Stimulated activated CD4-positive, alpha-beta T cell treated with anti-CD3 and anti-CD28 coated beads, Interleukin-15, amount 100 ng/mL, for 48 hours (primary cell): ENCODE results near the gene TMTC2.

Source experiments
- DNase-seq, 2 donors: peaks; one replicate each; pipeline ENCODE4 v3.0.0-alpha.2; 2020; ENCODE audit warnings: low read depth in 2 of 2

Gene TMTC2

DNA sequence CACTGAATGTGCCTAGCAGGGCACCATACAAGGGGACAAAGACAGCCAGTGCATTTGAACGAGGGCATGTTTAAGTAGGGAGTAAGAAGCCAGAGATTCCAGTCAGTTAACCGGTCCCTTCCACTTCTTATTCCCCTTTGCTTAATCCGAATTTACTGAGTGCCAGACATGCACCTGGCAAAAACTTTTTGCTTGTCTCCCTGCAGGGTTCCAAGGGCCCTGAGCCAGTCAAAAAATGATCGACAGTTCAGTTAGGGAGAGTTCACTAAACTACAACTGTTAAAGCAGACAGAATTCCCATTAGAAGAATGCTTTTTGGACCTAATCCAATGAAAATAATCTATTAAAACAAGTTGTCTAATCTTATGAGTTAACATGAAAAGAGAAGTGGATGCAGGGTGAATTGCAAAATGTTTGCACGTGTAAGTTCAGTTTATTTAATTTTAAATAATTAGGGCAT, 193.8 kb downstream of the TMTC2 start:
- DNase-seq = no peak

DNA sequence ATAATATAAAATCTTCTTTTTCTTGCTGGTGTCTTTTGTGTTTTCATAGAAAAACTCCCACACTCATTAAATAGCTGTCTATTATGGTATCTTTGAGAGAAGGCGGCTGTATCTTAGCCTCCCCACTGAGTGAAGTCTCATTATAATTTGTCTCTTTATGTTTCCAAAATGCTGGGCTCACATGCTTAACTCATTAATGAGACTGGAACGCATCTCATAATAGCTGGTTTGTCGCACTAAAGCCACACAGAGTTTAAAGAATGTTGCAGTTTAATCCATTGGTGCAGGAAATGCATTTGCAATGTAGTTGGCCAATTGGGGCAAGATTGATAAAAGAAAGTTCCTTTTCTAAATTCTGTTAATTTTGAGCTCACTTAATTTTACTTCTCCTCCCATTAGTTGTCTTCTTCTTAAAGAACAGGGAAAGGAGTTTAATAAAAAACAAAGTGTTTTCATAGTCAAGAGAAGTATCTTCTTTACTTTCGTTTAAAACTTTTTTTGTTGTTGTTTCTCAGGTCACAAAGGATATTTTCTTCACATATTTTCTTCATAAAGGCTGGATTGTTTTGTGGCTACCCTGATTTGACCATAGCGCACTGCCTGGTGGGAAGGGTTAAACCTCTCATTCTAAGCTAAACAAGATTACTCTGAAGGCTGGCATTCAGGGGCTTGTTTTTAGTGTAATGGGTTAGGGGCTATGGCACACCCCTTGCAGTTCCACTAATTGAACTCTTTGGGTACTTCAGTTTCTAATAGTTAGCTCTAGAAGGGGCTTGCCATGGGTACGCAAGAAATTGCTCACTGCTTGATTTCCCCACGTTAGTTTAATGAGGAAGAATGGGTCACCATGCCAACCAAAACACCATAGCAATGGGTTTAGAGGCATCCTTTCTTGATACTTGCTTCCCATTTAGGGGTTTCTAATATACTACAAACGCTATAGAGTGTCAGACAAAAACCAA, 197.0 kb downstream of the TMTC2 start:
- DNase-seq = no peak

DNA sequence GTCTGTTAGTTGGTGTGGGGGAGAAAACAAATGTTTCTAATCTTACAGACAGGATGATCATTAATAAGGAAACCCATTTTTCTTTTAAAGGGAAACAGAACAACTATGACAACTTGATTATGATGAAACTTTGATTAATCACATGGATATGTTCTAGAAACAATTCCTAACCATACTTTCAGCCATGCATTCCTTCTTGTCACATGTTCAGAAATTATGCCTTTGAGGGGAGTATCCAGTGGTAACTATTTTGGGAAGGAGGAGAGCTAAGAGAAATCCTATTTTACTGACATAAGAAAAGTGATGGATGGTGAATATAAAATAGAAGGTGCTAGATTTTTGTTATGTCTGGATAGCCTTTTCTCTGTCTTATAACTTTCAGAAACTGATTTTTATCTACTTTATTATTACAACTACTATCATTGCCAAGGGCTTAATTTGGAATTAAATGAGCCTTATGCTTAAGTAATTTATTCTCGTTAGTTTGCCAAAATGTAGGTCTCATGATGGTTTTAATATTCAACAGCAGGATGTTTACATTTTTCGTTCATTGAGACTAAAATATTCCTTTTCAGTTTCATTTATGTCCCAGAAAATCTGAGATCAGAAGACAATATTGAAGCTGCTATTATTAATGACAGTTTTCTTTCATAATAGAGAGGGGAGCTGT, 200.1 kb downstream of the TMTC2 start:
- no peak for DNase-seq

DNA sequence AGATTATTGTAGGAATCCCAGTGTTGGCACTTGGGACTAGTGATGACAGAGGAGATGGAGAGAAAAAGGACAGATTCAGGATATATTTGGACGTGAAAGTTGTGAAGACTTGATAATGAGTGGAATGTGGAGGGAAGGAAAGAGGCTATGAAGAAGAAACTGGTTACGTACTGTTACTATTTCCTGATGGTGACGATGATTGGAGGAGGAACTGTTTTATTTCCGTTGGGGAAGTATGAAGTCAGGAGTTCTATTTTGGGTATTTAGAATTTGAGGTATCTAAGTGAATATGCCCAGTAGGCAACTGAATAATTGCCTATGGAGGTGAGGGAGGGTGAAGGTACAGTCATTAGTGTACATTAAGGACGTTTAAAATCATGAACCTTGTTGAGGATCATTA, 207.2 kb downstream of the TMTC2 start:
- no peak for DNase-seq

DNA sequence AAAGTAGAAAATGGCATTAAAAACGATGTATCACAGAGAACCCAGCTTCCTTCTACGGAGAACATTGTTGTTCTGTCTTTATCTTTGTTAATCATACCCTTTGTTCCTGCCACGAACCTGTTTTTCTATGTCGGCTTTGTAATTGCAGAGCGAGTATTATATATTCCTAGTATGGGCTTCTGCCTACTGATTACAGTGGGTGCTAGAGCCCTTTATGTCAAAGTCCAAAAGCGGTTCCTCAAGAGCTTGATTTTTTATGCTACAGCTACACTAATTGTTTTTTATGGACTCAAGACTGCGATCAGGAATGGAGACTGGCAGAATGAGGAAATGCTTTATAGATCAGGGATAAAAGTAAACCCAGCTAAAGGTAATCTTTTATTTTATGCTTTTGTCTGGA, 209.6 kb downstream of the TMTC2 start:
- DNase-seq = no peak

DNA sequence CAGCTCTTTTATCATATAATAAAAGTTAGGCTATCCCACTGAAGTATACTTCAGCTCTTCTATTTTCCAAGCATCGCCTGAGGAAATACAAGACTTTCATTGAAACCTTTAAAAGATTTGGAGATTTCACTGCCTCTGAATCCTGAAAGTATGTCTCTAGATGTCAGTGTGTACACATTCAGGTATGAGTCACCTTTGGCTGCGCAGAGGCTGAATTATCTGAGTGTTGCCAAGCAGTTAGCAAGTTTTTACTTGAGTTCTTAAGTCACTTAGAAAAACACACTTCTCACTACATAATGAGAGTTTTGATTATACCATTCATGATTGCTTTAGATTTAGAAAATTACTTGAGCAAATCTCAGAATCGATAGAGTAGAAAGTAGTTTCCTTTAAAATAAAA, 210.3 kb downstream of the TMTC2 start:
- DNase-seq = no peak

DNA sequence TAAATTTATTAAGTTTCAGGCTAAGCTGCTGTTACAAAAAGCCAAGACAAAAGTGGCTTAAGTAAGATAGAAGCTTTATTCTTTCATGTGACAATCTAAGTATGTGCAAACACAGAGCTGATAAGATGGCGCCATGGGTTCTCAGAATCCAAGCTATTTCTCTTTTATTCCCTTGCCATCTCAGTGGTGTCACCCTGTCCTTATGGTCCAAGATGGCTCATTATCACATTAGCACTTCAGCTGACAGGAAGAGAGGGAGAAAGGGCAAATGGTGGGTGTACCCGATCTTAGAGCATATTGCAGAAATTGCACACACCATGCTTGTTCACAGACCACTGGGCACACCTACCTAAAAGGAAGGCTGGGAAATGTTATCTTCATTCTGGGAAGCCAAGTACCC, 211.7 kb downstream of the TMTC2 start:
- no peak for DNase-seq

DNA sequence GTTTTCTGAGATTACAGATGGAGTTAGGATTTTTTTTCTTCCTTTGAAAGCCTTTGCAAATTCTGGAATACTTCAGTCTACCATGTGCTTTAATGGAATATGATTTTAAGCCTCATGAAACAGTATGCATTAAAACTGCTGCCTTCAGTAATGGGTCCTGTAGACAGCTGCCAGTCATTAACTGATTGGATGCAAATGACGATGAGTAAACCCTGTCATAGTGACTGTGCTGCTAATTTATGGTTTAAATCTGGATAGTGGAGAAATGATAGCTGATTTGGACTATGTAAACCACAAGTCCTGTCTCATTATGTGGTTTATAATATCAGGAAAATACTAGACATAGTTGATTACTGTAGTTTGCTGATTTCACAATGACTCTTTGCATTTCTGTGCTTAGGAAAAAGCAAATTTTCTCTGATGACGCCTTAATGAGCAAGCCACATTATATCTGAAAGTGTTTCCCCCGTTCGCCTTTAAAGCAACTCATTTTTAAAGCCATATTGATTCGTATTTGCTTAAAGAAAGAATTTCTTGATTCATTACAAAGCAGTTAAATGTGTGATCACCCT, 217.6 kb downstream of the TMTC2 start:
- no peak for DNase-seq

DNA sequence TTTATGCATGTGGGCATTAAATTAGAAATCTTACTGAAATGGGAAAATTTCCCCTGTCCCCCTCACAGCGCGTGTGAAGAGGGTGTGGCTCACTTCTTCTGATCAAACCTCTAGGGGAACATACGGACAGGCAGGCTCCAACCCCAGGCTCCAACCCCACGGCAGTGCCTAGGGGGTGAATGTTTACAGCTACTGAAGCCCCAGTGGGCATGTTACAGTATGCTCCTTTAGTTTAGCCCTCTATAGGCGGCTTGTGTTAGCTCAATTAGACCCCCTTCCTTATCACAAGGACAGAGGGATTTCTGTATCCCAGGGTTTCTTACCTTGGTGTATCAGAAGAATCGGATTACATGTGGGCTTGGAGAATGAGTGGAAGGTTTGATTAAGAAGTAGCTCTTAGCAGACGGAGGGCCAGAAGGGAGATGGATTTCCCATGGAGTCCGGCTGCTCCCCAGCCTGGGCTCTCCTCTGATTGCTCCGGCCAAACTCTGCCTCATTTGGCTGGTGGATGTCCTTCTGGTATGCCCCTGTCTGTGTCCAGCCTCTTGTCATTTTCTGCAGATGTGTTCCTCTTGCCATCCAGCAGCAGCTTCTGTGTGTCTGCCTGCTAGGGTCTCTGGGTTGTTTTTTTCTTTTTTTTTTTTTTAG, 223.7 kb downstream of the TMTC2 start:
- no peak for DNase-seq

DNA sequence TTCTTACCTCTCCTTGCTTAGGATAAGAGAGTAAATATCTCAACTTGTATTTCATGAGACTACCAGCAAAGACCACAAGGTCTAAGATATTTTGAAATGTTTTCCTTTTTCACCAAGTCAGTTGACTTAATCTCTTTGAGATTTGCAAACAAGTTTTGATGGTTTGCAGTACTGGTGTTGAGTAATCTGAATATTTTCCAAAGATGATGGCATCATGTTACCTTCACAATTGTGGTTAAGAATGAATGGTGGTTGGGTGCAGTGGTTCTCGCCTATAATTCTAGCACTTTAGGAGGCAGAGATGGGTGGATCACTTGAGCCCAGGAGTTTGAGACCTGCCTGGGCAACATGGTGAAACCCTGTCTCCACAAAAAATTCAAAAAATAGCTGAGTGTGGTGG, 225.7 kb downstream of the TMTC2 start:
- no peak for DNase-seq

DNA sequence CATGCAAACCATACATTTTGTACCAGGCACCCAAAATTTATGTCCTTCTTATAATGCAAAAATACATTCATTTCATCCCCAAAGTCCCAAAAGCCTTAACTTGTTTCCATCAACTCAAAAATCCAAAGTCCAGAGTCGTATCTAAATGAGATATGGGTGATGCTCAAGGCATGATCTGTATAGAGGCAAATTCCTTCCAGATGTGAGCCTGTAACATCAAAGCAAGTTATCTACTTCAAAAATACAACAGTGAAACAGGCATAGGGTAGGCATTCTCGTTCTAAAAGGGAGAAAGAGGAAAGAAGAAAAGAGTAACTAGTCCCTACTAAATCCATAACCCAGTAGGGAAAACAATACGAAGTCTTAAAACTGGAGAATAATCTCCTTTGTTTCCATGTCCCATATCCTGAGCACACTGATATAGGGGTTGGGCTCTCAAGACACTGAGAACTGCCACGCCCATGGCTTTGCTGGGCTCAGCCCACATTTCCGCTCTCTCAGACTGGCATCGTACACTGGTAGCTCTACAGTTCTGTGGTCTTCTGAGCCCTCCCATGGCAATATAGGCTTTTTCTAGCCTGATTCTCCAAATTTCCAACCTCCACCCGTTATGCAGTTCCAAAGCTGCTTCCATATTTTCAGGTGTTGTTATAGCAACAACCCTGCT, 232.8 kb downstream of the TMTC2 start:
- DNase-seq = no peak

DNA sequence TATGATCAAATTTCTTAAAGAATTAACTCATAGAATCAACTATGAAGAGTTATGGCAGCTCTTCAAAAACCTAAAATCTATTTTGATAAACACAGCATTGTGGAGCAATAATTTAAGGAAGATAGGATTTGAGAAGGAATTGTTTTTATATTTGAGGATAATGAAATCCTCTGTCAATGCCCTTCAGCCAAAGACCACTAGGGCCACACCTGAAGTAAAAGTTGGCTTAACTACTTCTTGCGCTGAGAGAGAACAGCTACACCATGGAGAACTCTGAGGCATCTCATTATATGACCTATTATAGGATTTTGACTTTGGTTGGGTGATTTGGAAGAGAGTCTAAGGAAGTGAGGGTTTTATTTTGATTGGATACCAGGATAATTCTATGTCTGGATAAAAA, 237.2 kb downstream of the TMTC2 start:
- no peak for DNase-seq

DNA sequence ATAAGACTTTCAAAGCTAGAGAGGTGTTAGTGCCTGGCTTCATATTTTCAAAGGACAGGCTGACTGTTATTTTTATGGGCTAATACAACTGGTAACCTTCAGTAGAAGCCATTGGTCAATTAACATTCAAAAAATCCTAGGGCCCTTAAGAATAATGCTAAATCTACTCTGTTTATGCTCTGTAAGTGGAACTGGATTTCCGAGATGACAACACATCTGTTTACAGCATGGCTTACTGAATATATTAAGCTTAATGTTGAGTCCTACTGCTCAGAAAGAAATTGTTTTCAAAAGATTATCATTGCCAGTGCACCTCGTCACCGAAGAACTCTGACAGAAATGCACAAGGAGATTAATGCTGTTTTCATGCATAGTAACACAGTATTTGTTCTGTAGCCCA, 239.9 kb downstream of the TMTC2 start:
- no peak for DNase-seq

DNA sequence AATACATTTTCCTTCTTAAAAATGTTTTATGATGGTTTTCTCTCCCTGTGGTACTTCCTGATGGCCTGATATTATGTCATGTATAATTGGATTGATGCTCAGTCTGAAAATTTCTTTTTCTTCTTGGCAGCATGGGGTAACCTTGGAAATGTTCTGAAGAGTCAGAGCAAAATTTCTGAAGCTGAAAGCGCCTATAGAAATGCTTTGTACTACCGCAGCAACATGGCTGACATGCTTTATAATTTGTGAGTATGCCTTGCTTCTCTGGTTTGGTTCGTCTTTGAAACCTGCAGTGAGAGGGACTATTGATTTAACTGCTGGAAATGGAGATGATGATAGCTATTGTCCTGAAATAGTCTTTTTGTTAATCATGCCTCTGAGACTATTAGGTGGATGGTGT, 243.6 kb downstream of the TMTC2 start:
- DNase-seq = no peak

DNA sequence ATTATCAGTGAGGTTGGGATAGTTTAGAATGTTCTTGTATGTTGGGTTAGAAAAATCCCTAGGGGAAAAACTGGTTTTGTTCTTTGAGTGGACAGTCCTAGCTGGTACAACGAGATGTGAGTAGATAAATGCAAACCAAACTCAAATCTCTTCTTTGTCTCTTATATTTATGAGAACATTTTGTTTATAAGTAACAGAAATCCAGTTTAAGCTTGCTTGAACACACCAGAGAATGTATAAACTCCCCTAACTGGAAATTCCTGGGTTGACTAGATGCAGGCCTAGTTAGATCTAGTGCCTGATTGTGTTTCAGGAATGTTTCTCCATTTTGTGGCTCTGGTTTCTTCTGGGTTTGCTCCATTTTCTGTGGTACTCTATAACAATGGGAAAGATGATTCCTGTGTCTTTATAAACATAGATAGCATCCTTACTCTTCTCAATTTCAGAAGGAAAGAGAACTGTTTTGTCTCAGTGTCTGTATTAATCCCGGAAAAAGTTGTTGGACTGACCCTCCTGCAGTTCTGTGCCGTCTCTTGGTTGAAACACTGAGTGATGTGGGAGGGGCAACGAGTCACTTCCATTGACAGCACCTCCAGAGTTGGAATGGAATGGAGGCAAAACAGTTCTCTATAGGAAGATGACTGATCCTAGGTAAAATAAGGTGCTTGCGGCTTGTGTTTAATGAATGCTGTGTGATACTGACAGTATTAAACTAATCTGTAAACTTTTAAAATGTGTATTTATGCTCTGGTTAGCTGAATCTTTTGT, 244.8 kb downstream of the TMTC2 start:
- no peak for DNase-seq

DNA sequence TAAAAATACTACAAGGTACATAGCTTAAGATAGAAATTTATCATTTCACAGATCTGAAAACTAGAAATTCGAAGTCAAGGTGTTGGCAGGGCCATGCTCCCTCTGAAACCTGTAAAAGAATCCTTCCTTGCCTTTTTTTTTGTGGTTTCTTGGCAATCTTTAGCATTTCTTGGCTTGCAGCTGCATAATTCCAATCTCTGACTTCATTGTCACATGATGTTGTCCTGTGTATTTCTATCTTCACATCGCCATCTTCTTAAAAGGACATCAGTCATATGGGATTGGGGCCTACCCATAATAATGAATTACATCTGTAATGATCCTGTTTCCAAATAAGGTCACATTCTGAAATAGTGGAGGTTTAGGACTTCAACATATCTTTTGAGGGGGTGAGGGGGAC, 250.4 kb downstream of the TMTC2 start:
- no peak for DNase-seq

DNA sequence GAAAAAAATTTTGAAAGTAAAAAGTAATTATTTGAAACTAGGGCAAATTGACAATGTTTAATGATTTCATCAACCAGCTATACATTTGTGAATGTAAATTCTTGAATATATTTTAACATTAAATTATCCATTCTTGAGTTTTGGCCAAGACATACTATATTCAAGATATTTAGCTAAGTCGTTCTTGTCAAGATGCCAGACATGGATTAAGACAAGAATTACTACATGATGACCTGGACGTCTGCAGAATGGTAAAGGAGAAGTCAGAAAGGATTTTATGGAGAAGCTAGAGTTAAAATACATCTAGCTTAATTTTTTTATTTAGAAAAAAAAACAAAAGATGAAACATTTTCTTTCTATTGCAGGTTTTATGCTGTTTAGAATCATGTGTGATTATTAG, 255.8 kb downstream of the TMTC2 start:
- no peak for DNase-seq

DNA sequence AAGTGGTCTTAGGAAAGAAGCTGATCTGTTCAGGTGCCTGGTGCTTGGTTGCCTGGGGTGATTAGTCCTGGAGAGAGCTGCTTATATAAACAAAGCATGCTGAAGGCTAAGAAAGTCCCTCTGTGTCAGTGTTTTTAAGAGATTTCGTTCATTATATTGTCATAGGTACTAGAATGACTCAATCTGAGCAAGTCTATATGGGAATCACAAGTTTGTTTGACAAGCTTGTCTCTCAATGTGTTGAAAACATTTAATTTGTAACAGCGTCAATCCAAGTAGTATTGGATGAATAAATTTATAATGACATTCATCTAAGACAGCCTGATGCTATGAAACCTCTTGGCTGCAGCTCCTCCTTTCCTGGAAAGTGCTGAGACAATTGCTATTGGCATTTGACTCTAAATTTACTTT, 256.3 kb downstream of the TMTC2 start:
- no peak for DNase-seq

DNA sequence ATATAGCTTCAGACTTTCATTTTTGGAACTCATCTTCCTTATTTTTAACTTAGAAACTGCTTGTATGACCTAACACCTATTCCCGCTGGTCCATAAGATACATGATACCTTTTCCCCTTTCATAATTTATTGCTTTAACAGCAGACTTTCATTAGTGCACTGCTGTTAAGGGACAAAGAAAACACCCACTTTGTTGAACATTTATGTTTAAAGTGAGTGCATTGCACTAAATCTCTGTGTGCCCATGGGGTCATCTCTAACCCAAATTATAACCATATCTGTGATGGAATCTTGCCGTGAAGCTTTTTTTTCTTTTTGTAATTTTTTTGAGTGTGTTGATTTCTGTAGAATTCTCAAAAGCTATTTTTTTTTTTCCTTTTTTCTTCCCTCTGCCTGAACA, 261.8 kb downstream of the TMTC2 start:
- no peak for DNase-seq

DNA sequence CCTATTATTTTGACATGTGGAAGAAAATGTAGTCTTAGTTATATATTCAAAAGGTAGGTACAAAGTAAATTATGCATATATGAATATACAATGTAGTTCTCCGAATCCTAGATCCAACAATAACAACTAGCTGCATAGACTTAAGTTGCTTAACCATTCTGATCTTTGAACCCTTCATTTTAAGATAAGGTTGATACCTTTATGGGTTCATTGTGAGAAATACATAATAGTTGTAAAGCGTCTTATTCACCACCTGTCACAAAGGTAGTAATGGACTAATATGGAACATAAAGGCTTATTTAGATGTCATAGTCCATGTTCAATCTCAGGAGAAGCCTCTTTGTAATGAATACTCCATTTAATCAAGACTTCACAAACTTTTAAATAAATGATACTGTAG, 263.6 kb downstream of the TMTC2 start:
- no peak for DNase-seq

DNA sequence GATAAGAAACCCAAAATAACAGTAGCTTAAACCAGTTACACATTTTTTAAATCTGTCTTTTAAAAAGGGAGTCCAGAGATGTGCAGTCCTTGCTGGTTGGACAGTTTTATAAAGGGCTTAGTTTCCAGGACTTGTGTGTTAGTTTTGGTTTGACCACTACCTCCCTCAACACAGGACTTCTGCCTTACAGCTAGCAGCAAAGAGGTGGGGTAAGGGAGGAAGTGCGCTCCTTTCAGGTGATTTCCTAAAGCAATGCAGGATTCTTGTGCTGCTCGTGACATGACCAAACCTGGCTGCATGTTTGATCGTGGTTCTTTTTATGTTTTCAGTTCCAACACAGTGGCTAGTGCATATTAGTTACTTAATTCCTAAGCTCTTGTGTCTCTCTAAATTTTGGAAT, 266.2 kb downstream of the TMTC2 start:
- DNase-seq = no peak
